Heart left ventricle (tissue), 16 donors: ENCODE measurements around the gene FOS. TPM values are rescaled to one million over a fixed set of nuclear protein-coding genes. Genes with fewer than 3 reads are reported as not detected.
A peak's percentile ranks its signal among the peaks of the same experiment; 100 is the strongest.
"Not testable (repeated sequence)": the region's sequence is repeated elsewhere in the genome, so short reads cannot be mapped to it uniquely, and the experiment has no call there.

Source experiments
- ATAC-seq, 4 donors: fragments of 200-7000 bp; cut with Tn5 transposase; one replicate each; pipeline ENCODE4 v1.9.1; 2020 to 2022; ENCODE audit warnings: moderate library complexity in 4 of 4, mild to moderate bottlenecking in 3 of 4, moderate number of reproducible peaks in 1 of 4
- DNase-seq, 5 donors: peaks; one replicate each; pipeline ENCODE4 v3.0.0-alpha.2; 2020
- H3K27ac ChIP-seq, 12 donors: fragments of 200-600 bp; sonication (generic) in 4 of 12; one replicate each; pipeline versions ENCODE4 v1.5.0 to v1.8.0; 2016 to 2022; ENCODE audit warnings: mild to moderate bottlenecking in 2 of 12
- H3K27me3 ChIP-seq, 9 donors: fragments of 200-600 bp; sonication (generic) in 2 of 9; one replicate each; pipeline versions ENCODE4 v1.5.1 to v1.8.0; 2016 to 2022; ENCODE audit warnings: mild to moderate bottlenecking in 3 of 9
- H3K36me3 ChIP-seq, 9 donors: fragments of 200-600 bp; sonication (generic) in 2 of 9; one replicate each; pipeline versions ENCODE4 v1.5.0 to v1.8.0; 2018 to 2022; ENCODE audit warnings: mild to moderate bottlenecking in 2 of 9
- H3K4me1 ChIP-seq, 12 donors: fragments of 200-600 bp; sonication (generic) in 4 of 12; one replicate each; pipeline versions ENCODE4 v1.5.0 to v1.8.0; 2016 to 2022; ENCODE audit warnings: mild to moderate bottlenecking in 3 of 12
- H3K4me3 ChIP-seq, 12 donors: fragments of 200-600 bp; sonication (generic) in 4 of 12; one replicate each; pipeline versions ENCODE4 v1.5.0 to v1.8.0; 2017 to 2022; ENCODE audit warnings: mild to moderate bottlenecking in 9 of 12, moderate library complexity in 4 of 12
- H3K9me3 ChIP-seq, 12 donors: fragments of 200-600 bp; sonication (generic) in 4 of 12; one replicate each; pipeline versions ENCODE4 v1.5.0 to v1.8.0; 2016 to 2022; ENCODE audit warnings: mild to moderate bottlenecking in 1 of 12
- CTCF ChIP-seq, 12 donors: fragments of 200-600 bp; sonication (generic) in 4 of 12; IDR thresholded peaks; one replicate each; pipeline versions ENCODE4 v1.5.0 to v1.8.0; 2018 to 2022; ENCODE audit warnings: antibody characterized with exemption in 12 of 12, mild to moderate bottlenecking in 5 of 12
- POLR2A ChIP-seq, 2 donors: fragments of 450-650 bp; IDR thresholded peaks; one replicate each; pipeline ENCODE4 v1.6.1; 2017; ENCODE audit warnings: antibody characterized with exemption in 2 of 2, mild to moderate bottlenecking in 2 of 2, moderate library complexity in 2 of 2
- WGBS, 4 donors: extraction: QIAGEN DNeasy Blood & Tissue Kit in 2 of 4; methylation state at CpG; one replicate each; pipeline versions ENCODE4 v1.1.5 to v1.1.7; 2013 to 2018; 5-methylcytosine and 5-hydroxymethylcytosine counted together
- intact Hi-C, 10 donors: fragments of 100-400 bp; cut with DNase I; formaldehyde crosslinking; loops; one replicate each; pipeline versions ENCODE4 v1.11.1 to v1.14.2; 2022
- polyA plus RNA-seq, 2 donors: library from polyadenylated mRNA; stranded (reverse); fragments of 200-250 nt; gene quantifications; one replicate each; pipeline ENCODE4 v1.2.3, GENCODE V29; 2013
- total RNA-seq, 9 donors: library from RNA; depleted of rRNA in 2 of 9; stranded (reverse); fragments of >200 nt in 2 of 9; fragmentation: NEBNext Ultra II Directional in 3 of 9; extraction: Animal tissue kit (Norgen Biotek cat#: 25700) in 3 of 9; gene quantifications; one replicate each; pipeline versions ENCODE4 v1.1.0 to v1.2.4, GENCODE V29; 2016 to 2023
- donor health status: ischemic (EF 13 %, LVEDD 7.1; RV severe dilation, severe dysfunction).
- donor health status: healthy with polysubstance abuse.
- donor health status: DM: no; HTN: yes; CAD: no.
- donor health status: DM: no; HTN: no; CAD: no.
- donor health status: ischemic (EF 25% LVEDD 6.9; RV normal size, moderate dysfunction).
- donor health status: ischemic (EF 25% LVEDD 5.7; RV mildly dilated, moderate dysfunction).
- donor health status: healthy.
- donor health status: DM: yes; HTN: yes; CAD: no.
- donor health status: ischemic (EF 35%, LVEDD 5.7; RV mildly dilated, moderate dysfunction).
- donor health status: nonischemic (EF 11% LVEDD 7.7; RV severe dilation, severe dysfunction).
- donor health status: DM: yes; HTN: yes; CAD: no.
- donor health status: PGD.
- donor health status: ischemic (EF 29% LVEDD 5.4; RV normal size, mild dysfunction).
- donor health status: nonischemic (EF 23%, LVEDD 6.1; RV moderate dilation, normal function).

The FOS gene
- total and polyA plus RNA-seq, 11 donors: 6.5 to 549 (median 28.6) TPM

- TF ChIP-seq POLR2A (IDR thresholded peaks at IDR 0.05) (no peak), CTCF (IDR thresholded peaks at IDR 0.05) (no peak)
- Histone ChIP-seq H3K4me3 (no peak overlapping the region), H3K27ac (no peak overlapping the region), H3K27me3 (no peaks in the 10 kb centered on the region), H3K9me3 (no peaks in the 10 kb centered on the region), H3K4me1 (peaks cover 0 to 70% (median 10%) of the 10 kb centered on the region in 12 donors), H3K36me3 (no peaks in the 10 kb centered on the region)
- no peak for DNase-seq
- intact Hi-C loops: loop anchor here in 4 of 10 donors (5.0 to 10.0 kb wide), 4 partner anchors 34 to 63 kb away; partner anchors contain the start of gene TMED10 (in 1 of the 4)
- WGBS, 4 donors: 72 to 95% (median 89%) methylated on average over 2 of the region's 2 CpGs
- ATAC-seq: no peak
Observed at GRCh38 chr14:75231320-75231719, 47.3 kb upstream of the FOS start.

GRCh38 chr14:75232191-75232590 is 46.4 kb upstream of the FOS start:
- Histone ChIP-seq H3K27ac (no peak overlapping the region), H3K4me3 (no peak overlapping the region), H3K9me3 (no peaks in the 10 kb centered on the region), H3K36me3 (no peaks in the 10 kb centered on the region), H3K27me3 (no peaks in the 10 kb centered on the region), H3K4me1 (peaks cover 0 to 79% (median 18%) of the 10 kb centered on the region in 12 donors)
- intact Hi-C loops: loop anchor here in 4 of 10 donors (5.0 to 10.0 kb wide), 4 partner anchors 35 to 63 kb away; partner anchors contain the start of gene TMED10 (in 1 of the 4)
- ATAC-seq (no peak), DNase-seq (no peak)
- WGBS, 4 donors: 89 to 94% (median 93%) methylated on average over 1 of the region's 1 CpG
- TF ChIP-seq CTCF (IDR thresholded peaks at IDR 0.05) (no peak), POLR2A (IDR thresholded peaks at IDR 0.05) (no peak)

- intact Hi-C loops: loop anchor here in 4 of 10 donors (5.0 to 10.0 kb wide), 4 partner anchors 35 to 62 kb away; partner anchors contain the start of gene TMED10 (in 1 of the 4)
- no peak for DNase-seq
- Histone ChIP-seq H3K4me1 (peaks cover 0 to 79% (median 20%) of the 10 kb centered on the region in 12 donors), H3K36me3 (no peaks in the 10 kb centered on the region), H3K27ac (no peak overlapping the region), H3K9me3 (no peaks in the 10 kb centered on the region), H3K27me3 (no peaks in the 10 kb centered on the region), H3K4me3 (no peak overlapping the region)
- ATAC-seq: no peak
- WGBS, 4 donors: 70 to 82% (median 74%) methylated on average over 2 of the region's 2 CpGs
- no peak for TF ChIP-seq CTCF (IDR thresholded peaks at IDR 0.05)
- TF ChIP-seq POLR2A (IDR thresholded peaks at IDR 0.05): no peak
Observed at GRCh38 chr14:75232597-75232996, 46.0 kb upstream of the FOS start.

- intact Hi-C loops: loop anchor here in 6 of 10 donors (5.0 to 10.0 kb wide), 7 partner anchors 37 to 63 kb away; partner anchors contain the start of gene TMED10 (in 2 of the 6)
- Histone ChIP-seq H3K4me3 (no peak overlapping the region), H3K9me3 (no peaks in the 10 kb centered on the region), H3K36me3 (no peaks in the 10 kb centered on the region), H3K27me3 (no peaks in the 10 kb centered on the region), H3K27ac (peak overlapping the region in 4 of 12 donors; percentile 19 to 97 (median 54)), H3K4me1 (peaks cover 0 to 72% (median 36%) of the 10 kb centered on the region in 12 donors)
- ATAC-seq (no peak), DNase-seq (peak; percentile 49 to 79 (median 59))
- 75 to 80% (median 78%) methylated on average over 19 of the region's 19 CpGs for WGBS, 4 donors
- TF ChIP-seq CTCF (IDR thresholded peaks at IDR 0.05) (no peak), POLR2A (IDR thresholded peaks at IDR 0.05) (no peak)
Observed at GRCh38 chr14:75234173-75235115, 44.2 kb upstream of the FOS start.

GRCh38 chr14:75235198-75235597 is 43.4 kb upstream of the FOS start:
- ATAC-seq, H3K36me3 ChIP-seq, DNase-seq, H3K27me3 ChIP-seq, H3K4me3 ChIP-seq, H3K9me3 ChIP-seq: not testable (repeated sequence)
- WGBS, 4 donors: 80 to 94% (median 91%) methylated on average over 7 of the region's 7 CpGs
- intact Hi-C loops: loop anchor here in 6 of 10 donors (5.0 to 10.0 kb wide), 5 partner anchors 57 to 62 kb away; partner anchors contain the start of gene TMED10 (in 2 of the 6)
- Histone ChIP-seq H3K27ac (peak overlapping the region in 2 of 12 donors; percentile 88 to 97), H3K4me1 (peaks cover 0 to 65% (median 34%) of the 10 kb centered on the region in 12 donors)
